Ammon's horn (tissue), 1 donor: ENCODE results near the gene IL1RAP.

ENCODE experiments used
- DNase-seq: peaks from one replicate; pipeline ENCODE4 v3.0.0-alpha.2; 2016; ENCODE audit warnings: low spot score

IL1RAP gene

GRCh38 chr3:190579514-190580137 lies 65.7 kb downstream of the IL1RAP start:
- DNase-seq, result no peak

GRCh38 chr3:190580417-190580816 lies 66.5 kb downstream of the IL1RAP start:
- DNase-seq, result no peak

- DNase-seq, result no peak
Measured at GRCh38 chr3:190581041-190581541, 67.2 kb downstream of the IL1RAP start.

- no peak for DNase-seq
Measured at GRCh38 chr3:190582667-190583066, 68.8 kb downstream of the IL1RAP start.

- no peak for DNase-seq
Measured at GRCh38 chr3:190585805-190586630, 72.1 kb downstream of the IL1RAP start.

- no peak for DNase-seq
Measured at GRCh38 chr3:190586631-190587011, 72.7 kb downstream of the IL1RAP start.

GRCh38 chr3:190588570-190588969 lies 74.7 kb downstream of the IL1RAP start:
- DNase-seq, result no peak

- DNase-seq, result no peak
Measured at GRCh38 chr3:190589326-190589725, 75.4 kb downstream of the IL1RAP start.

- DNase-seq, result no peak
Measured at GRCh38 chr3:190591080-190591479, 77.2 kb downstream of the IL1RAP start.

GRCh38 chr3:190593075-190593474 lies 79.2 kb downstream of the IL1RAP start:
- no peak for DNase-seq

GRCh38 chr3:190594171-190594570 lies 80.3 kb downstream of the IL1RAP start:
- DNase-seq, result no peak

GRCh38 chr3:190595179-190595795 lies 81.4 kb downstream of the IL1RAP start:
- no peak for DNase-seq

- no peak for DNase-seq
Measured at GRCh38 chr3:190595807-190596206, 81.9 kb downstream of the IL1RAP start.

- DNase-seq, result no peak
Measured at GRCh38 chr3:190596349-190597285, 82.7 kb downstream of the IL1RAP start.

- no peak for DNase-seq
Measured at GRCh38 chr3:190597291-190597690, 83.4 kb downstream of the IL1RAP start.

- DNase-seq, result no peak
Measured at GRCh38 chr3:190601622-190602021, 87.7 kb downstream of the IL1RAP start.

- DNase-seq, result no peak
Measured at GRCh38 chr3:190605385-190605784, 91.5 kb downstream of the IL1RAP start.

- DNase-seq, result no peak
Measured at GRCh38 chr3:190606596-190606995, 92.7 kb downstream of the IL1RAP start.

- no peak for DNase-seq
Measured at GRCh38 chr3:190607021-190607420, 93.1 kb downstream of the IL1RAP start.

GRCh38 chr3:190608850-190609589 lies 95.1 kb downstream of the IL1RAP start:
- DNase-seq, result no peak
